Measurements from ENCODE around the gene LGR5.

GRCh38 chr12:71426300-71427047, 13.1 kb upstream of the LGR5 start:
- no peak for TF ChIP-seq POLR2A (IDR thresholded peaks at IDR 0.05)
- TF ChIP-seq, protein P1, sequence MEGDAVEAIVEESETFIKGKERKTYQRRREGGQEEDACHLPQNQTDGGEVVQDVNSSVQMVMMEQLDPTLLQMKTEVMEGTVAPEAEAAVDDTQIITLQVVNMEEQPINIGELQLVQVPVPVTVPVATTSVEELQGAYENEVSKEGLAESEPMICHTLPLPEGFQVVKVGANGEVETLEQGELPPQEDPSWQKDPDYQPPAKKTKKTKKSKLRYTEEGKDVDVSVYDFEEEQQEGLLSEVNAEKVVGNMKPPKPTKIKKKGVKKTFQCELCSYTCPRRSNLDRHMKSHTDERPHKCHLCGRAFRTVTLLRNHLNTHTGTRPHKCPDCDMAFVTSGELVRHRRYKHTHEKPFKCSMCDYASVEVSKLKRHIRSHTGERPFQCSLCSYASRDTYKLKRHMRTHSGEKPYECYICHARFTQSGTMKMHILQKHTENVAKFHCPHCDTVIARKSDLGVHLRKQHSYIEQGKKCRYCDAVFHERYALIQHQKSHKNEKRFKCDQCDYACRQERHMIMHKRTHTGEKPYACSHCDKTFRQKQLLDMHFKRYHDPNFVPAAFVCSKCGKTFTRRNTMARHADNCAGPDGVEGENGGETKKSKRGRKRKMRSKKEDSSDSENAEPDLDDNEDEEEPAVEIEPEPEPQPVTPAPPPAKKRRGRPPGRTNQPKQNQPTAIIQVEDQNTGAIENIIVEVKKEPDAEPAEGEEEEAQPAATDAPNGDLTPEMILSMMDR (IDR thresholded peaks at IDR 0.05) = no peak

All from esophagus squamous epithelium (tissue), 4 donors.